GM18870 (cell line): Measurements from ENCODE around the gene SNX15.

Experiments used
- ATAC-seq: cut with Tn5 transposase; IDR thresholded peaks from one replicate; pipeline ENCODE4 v1.9.1; 2021; ENCODE audit warnings: moderate library complexity; ENCODE audit not compliant: unreplicated experiment

Gene SNX15

GRCh38 chr11:65083134-65083833, 56.0 kb downstream of the SNX15 start:
- ATAC-seq, result peak; percentile 15

- peak; percentile 78 for ATAC-seq
Observed at GRCh38 chr11:65083834-65084597, 56.8 kb downstream of the SNX15 start, which contains the start of the genes CDCA5 and ZFPL1. Gene CDCA5, minus strand, starts transcription at chr11:65084040. Its CDS starts 62 bp downstream, at chr11:65083978. Gene ZFPL1, plus strand, starts transcription at chr11:65084222. Its CDS starts 477 bp downstream, at chr11:65084699.

DNA sequence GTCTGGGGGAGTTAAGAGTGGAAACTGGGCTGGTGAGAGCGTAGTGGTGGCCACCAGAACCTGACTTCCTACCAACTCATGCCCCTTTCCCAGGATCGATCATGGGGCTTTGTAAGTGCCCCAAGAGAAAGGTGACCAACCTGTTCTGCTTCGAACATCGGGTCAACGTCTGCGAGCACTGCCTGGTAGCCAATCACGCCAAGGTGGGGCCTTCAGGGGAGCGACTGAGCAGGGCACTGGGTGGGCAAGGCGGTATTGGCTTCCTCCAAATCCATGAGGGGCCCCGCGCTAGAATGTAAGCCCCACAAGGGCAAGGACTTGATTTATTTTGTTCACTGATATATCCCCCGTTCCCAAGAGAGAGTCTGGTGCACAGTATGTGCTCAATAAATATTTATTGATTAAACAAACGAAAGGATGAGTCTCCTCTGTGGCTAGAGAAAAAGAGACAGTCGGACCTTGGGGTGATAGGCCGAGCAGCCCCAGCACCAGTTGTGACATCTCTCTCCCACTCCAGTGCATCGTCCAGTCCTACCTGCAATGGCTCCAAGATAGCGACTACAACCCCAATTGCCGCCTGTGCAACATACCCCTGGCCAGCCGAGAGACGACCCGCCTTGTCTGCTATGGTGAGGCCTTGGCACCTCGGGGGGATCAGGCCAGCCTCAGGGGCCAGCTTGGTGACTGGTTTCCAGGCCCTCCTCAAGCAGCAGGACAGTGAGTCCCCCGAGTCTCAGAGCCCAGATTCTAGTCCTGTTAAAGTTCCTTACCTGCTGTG, 57.5 kb downstream of the SNX15 start:
- no peak for ATAC-seq

- no peak for ATAC-seq
Observed at GRCh38 chr11:65085446-65085845, 58.2 kb downstream of the SNX15 start.

DNA sequence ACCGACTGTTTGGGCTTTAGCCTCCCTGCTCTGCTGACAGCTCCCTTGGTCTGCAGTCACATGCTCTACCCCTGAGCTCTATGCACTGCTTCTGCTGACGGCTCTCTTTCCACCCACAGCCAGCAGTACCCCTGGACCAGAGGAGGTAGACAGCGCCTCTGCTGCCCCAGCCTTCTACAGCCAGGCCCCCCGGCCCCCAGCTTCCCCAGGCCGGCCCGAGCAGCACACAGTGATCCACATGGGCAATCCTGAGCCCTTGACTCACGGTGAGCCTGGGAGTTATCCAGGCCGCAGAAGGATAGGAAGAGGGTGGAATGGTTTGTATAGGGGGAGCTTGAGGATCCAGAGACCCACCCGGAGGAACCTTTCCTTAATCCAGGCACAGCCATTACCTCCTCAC, 59.6 kb downstream of the SNX15 start:
- no peak for ATAC-seq

- no peak for ATAC-seq
Observed at GRCh38 chr11:65087216-65087615, 60.0 kb downstream of the SNX15 start.

- ATAC-seq, result no peak
Observed at GRCh38 chr11:65087827-65088226, 60.6 kb downstream of the SNX15 start.

DNA sequence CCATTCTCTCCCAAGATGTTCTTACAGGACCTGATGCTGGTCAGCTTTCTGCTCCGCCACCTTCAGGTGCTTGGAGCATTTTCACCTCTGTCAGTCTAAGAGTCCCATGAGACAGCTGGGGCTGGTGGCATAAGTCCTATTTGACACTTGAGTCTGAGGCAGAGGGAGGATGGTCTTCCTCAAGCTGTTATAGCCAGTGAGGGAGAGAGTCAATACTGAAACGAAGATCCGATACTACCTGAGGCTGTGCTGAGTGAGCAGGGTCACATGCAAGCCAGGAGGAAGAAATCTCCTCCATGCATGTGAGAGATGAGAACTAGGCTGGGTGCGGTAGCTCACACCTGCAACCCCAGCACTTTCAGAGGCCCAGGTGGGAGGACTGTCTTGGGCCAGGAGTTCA, 62.4 kb downstream of the SNX15 start:
- no peak for ATAC-seq
